PC-9 (cell line): ENCODE results near the gene ZFP14. TPM values are rescaled to one million over a fixed set of nuclear protein-coding genes. Genes with fewer than 3 reads are reported as not detected.

ENCODE experiments used
- total RNA-seq: library from RNA; stranded (reverse); gene quantifications from 2 replicates; pipeline ENCODE4 v1.2.3, GENCODE V29; 2021

Gene ZFP14
- total RNA-seq, 1 experiment from 2014 or later: 6.7 TPM

Other genes starting within 250 kb of the ZFP14 start
- gene CAPNS1, start 239.1 kb downstream of the ZFP14 start, total RNA-seq: 1,014 and 1,177 TPM in 2 replicates
- gene COX7A1, start 226.8 kb downstream of the ZFP14 start, total RNA-seq: not detected in 2 replicates
- 3.3 and 4.3 TPM in 2 replicates for gene ZNF565, start 164.5 kb downstream of the ZFP14 start, total RNA-seq
- 53.1 and 68.0 TPM in 2 replicates for gene ZNF146, start 164.1 kb downstream of the ZFP14 start, total RNA-seq
- gene ZFP82, start 39.4 kb upstream of the ZFP14 start, total RNA-seq: 1.8 and 1.9 TPM in 2 replicates
- 6.0 and 7.9 TPM in 2 replicates for gene ZNF566, start 110.4 kb upstream of the ZFP14 start, total RNA-seq
- 9.4 and 10.6 TPM in 2 replicates for gene ZNF260, start 149.1 kb upstream of the ZFP14 start, total RNA-seq
- gene ZNF529, start 194.1 kb upstream of the ZFP14 start, total RNA-seq: 4.0 and 4.2 TPM in 2 replicates
- gene ZNF382, start 226.1 kb upstream of the ZFP14 start, total RNA-seq: 0.55 TPM in 1 of 2 replicates, not detected in the other